Measurements from ENCODE around the gene ZNRF3.
"Not testable (repeated sequence)": the region's sequence is repeated elsewhere in the genome, so short reads cannot be mapped to it uniquely, and the experiment has no call there.

- TF ChIP-seq CTCF (conservative IDR thresholded peaks at IDR 0.05; ENCODE audit: low read depth in 2 of 2); EZH2phosphoT487 (IDR thresholded peaks at IDR 0.05; ENCODE audit: unreplicated experiment); EZH2 (IDR thresholded peaks at IDR 0.05; ENCODE audit: low read depth, unreplicated experiment): not testable (repeated sequence)
These were observed 65.6 kb downstream of the ZNRF3 start for GRCh38 chr22:28948860-28949551.
